ENCODE data around the gene HHEX. TPM values are rescaled to one million over a fixed set of nuclear protein-coding genes. Genes with fewer than 3 reads are reported as not detected.

HHEX gene
- total RNA-seq, 6 experiments from 2014 or later, result 26.8 to 73.2 (median 42.0) TPM

DNA sequence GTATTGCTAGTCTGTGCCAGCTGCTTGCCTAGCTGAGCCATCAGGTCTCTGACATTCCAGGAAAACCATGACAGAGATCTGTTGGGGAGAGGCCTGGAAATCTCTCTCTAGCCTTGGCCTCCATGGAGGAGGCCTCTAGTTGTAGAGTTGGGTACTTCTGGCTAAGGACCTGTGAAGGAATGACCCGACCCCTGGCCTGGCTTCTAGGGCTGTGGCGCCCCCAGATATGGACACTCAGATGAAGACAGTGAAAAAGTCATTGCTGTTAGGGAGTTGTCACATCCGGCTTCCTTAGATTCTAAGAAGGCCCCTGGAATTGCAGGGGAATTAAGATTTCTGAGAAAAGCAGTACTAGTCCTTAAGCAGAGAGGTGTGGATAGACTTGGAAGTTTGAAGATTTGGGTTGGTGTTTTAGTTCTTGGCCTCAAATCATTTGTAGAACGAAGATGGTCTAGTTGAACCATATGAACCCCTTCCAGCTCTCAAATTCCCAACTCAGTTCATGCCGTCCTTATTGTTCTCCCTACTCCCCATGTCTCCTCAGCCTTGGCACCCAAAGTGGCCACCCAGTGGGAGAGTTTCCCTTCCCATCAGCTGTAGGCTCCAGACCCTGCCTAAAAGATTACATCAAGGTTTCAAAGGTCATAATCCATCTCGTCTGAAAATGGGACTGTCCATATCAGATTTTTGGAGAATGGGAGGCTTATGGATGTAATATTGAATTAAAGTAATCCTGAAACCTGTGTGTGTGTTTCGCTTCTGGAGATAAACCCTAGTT, 7.0 kb downstream of the HHEX start:
- ATAC-seq, result peak; percentile 25 to 52 (median 40)
- H3K9me3 ChIP-seq, result no peaks in the 10 kb centered on the region
- peak overlapping the region in 1 of 3 donors; percentile 88 for H3K4me3 ChIP-seq
- peaks cover 0 to 44% (median 10%) of the 10 kb centered on the region in 4 donors for H3K4me1 ChIP-seq
- no peak for TF ChIP-seq POLR2A (IDR thresholded peaks at IDR 0.05)
- TF ChIP-seq, protein P1, sequence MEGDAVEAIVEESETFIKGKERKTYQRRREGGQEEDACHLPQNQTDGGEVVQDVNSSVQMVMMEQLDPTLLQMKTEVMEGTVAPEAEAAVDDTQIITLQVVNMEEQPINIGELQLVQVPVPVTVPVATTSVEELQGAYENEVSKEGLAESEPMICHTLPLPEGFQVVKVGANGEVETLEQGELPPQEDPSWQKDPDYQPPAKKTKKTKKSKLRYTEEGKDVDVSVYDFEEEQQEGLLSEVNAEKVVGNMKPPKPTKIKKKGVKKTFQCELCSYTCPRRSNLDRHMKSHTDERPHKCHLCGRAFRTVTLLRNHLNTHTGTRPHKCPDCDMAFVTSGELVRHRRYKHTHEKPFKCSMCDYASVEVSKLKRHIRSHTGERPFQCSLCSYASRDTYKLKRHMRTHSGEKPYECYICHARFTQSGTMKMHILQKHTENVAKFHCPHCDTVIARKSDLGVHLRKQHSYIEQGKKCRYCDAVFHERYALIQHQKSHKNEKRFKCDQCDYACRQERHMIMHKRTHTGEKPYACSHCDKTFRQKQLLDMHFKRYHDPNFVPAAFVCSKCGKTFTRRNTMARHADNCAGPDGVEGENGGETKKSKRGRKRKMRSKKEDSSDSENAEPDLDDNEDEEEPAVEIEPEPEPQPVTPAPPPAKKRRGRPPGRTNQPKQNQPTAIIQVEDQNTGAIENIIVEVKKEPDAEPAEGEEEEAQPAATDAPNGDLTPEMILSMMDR (IDR thresholded peaks at IDR 0.05), result no peak
- peak in 2 of 3 donors; percentile 35 to 65 for DNase-seq
- no peaks in the 10 kb centered on the region for H3K27me3 ChIP-seq
- intact Hi-C loops (cut with DNase I), result no loop called here
- WGBS (ENCODE audit: insufficient coverage, low coverage, low lambda C conversion rate, missing lambda C conversion rate), result 35% methylated on average over 6 of the region's 7 CpGs
- peak overlapping the region; percentile 73 to 94 (median 91) for H3K27ac ChIP-seq
- H3K36me3 ChIP-seq, result peaks cover 0 to 15% (median 2%) of the 10 kb centered on the region in 4 donors

DNA sequence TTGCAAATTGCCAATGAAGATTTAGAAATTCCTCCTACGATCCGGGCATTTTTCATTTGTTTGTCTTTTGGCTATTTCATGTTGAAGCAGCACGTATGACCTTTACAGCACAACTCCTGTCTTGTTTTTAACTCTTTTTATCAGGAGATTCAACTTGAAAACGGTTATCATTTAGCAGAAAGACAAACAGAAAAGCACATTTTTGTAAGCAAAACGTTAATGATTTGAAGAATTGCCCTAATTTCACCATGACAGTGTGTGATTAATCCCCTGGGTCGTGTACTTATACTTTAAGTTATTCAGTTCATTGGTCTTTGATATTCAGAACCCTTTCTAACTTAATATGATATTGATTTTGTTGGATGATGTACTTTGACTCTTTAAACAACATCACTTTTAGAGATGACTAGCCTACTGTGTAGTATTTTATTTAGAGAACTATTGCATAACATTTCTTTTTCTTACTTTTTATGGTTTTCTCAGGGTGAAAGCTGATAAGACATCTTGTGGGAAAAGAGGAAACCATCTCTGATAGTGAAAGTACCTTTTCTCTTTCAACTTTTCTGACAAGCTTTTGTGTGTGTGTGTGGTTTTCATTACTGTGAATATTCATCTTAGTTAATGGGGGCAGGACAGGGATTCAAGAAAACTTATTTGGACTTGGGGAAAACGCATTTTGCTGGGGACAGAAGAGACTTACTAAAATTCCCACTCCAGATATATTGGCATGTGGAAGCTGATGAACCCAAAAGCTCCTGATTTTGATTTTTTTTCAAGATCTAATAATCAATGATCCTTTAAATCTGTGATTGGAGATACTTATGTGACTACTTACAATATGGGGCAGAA, 8.1 kb downstream of the HHEX start:
- 21% methylated on average over 7 of the region's 7 CpGs for WGBS (ENCODE audit: insufficient coverage, low coverage, low lambda C conversion rate, missing lambda C conversion rate)
- no peak for DNase-seq
- Histone ChIP-seq H3K4me1 (peaks cover 0 to 44% (median 10%) of the 10 kb centered on the region in 4 donors), H3K4me3 (no peak overlapping the region), H3K36me3 (peaks cover 0 to 15% (median 2%) of the 10 kb centered on the region in 4 donors), H3K27me3 (no peaks in the 10 kb centered on the region), H3K27ac (peak overlapping the region; percentile 73 to 94 (median 91)), H3K9me3 (no peaks in the 10 kb centered on the region)
- TF ChIP-seq, protein P1 (IDR thresholded peaks at IDR 0.05), result peak in 1 of 4 donors; percentile 7
- TF ChIP-seq POLR2A (IDR thresholded peaks at IDR 0.05), result no peak
- ATAC-seq, result peak; percentile 32 to 73 (median 48)
- intact Hi-C loops (cut with DNase I), result no loop called here

DNA sequence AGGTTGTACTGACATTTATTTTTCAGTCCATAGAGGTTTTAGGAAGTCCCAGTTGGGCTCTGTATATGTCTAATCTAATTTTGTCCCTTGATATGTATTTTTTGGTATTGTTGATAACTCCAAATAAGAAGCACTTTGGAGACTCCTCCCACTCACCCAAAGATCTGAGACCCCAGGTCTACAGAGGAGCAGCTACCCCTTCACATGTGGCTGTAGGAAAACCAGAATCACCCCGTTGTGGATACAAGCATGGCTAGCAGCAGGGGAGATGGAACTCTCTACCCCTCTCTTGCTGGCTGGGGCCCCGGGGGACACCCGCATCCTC, 9.4 kb downstream of the HHEX start:
- peak overlapping the region; percentile 55 to 65 (median 64) for H3K27ac ChIP-seq
- ATAC-seq, result no peak
- peaks cover 0 to 15% (median 2%) of the 10 kb centered on the region in 4 donors for H3K36me3 ChIP-seq
- intact Hi-C loops (cut with DNase I), result no loop called here
- peaks cover 0 to 38% (median 7%) of the 10 kb centered on the region in 4 donors for H3K4me1 ChIP-seq
- no peak for TF ChIP-seq POLR2A (IDR thresholded peaks at IDR 0.05)
- TF ChIP-seq, protein P1 (IDR thresholded peaks at IDR 0.05), result no peak
- no peaks in the 10 kb centered on the region for H3K27me3 ChIP-seq
- H3K4me3 ChIP-seq, result peak overlapping the region; percentile 30 to 56 (median 48)
- 10% methylated on average over 1 of the region's 3 CpGs for WGBS (ENCODE audit: insufficient coverage, low coverage, low lambda C conversion rate, missing lambda C conversion rate)
- no peak for DNase-seq
- no peaks in the 10 kb centered on the region for H3K9me3 ChIP-seq

DNA sequence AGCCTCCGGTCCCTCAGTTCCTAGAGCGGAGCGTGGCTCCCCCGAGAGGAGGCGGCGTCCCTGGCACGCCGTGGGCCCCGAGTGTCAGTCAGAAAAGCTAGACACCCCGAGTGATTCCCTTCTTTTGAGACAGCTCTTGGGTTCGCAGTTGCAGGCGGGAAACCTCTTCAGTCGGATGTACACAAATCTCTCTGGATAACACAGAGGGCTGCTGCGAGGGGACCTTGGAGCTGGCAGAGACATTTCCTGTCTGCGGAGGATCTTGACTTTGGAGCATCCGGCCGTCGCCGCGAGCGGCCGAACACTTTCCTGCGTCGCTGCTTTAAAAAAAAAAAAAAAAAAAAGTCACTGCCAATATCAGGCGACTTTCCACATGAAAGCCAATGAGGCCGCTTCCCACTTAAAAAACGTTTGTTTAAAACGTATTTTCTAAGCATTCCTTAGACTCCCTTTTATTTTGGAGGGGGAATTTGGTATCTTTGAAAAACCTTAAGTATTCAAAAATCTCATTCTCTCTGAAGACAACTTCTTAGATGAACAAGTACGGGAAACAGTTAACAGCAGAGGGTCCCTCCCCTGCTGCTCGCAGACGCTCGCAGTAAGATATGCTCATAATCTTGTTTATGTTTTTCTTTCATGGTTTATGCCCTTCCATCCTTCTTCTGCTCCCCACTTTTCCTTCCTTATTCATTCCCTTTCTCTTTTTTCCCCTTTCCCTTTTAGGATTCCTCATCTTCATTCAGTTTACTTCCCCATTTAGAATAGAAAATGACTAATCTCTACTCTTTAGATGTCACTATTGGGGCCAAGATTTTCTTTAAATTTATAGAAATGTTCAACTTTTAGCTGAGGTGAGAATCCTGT, 10.0 kb downstream of the HHEX start:
- 7% methylated on average over 20 of the region's 32 CpGs for WGBS (ENCODE audit: insufficient coverage, low coverage, low lambda C conversion rate, missing lambda C conversion rate)
- no peaks in the 10 kb centered on the region for H3K9me3 ChIP-seq
- H3K4me1 ChIP-seq, result peaks cover 0 to 33% (median 7%) of the 10 kb centered on the region in 4 donors
- intact Hi-C loops (cut with DNase I), result no loop called here
- peak in 2 of 3 donors; percentile 60 to 64 for DNase-seq
- no peaks in the 10 kb centered on the region for H3K27me3 ChIP-seq
- ATAC-seq, result peak; percentile 13 to 45 (median 25)
- H3K27ac ChIP-seq, result peak overlapping the region; percentile 55 to 65 (median 64)
- TF ChIP-seq POLR2A (IDR thresholded peaks at IDR 0.05), result peak; percentile 11
- TF ChIP-seq, protein P1 (IDR thresholded peaks at IDR 0.05), result no peak
- peaks cover 0 to 9% (median 2%) of the 10 kb centered on the region in 4 donors for H3K36me3 ChIP-seq
- peak overlapping the region; percentile 30 to 56 (median 48) for H3K4me3 ChIP-seq

Measured in right lobe of liver (tissue), 6 donors.